Mucosa of gallbladder (tissue), 1 donor: ENCODE measurements around the gene USP43. TPM values are rescaled to one million over a fixed set of nuclear protein-coding genes. Genes with fewer than 3 reads are reported as not detected.
A peak's percentile ranks its signal among the peaks of the same experiment; 100 is the strongest.

Experiments
- DNase-seq: peaks from one replicate; pipeline ENCODE4 v3.0.0-alpha.2; 2020; ENCODE audit warnings: low spot score
- total RNA-seq: library from RNA; stranded (reverse); gene quantifications from one replicate; pipeline ENCODE4 v1.2.1, GENCODE V29; 2021
- donor health status: DM: no; HTN: no; CAD: no.

Gene USP43
- total RNA-seq, 1 donor from 2014 or later, result 8.2 TPM

- DNase-seq, result no peak
Measured at GRCh38 chr17:9714801-9715200, 69.5 kb downstream of the USP43 start.

DNA sequence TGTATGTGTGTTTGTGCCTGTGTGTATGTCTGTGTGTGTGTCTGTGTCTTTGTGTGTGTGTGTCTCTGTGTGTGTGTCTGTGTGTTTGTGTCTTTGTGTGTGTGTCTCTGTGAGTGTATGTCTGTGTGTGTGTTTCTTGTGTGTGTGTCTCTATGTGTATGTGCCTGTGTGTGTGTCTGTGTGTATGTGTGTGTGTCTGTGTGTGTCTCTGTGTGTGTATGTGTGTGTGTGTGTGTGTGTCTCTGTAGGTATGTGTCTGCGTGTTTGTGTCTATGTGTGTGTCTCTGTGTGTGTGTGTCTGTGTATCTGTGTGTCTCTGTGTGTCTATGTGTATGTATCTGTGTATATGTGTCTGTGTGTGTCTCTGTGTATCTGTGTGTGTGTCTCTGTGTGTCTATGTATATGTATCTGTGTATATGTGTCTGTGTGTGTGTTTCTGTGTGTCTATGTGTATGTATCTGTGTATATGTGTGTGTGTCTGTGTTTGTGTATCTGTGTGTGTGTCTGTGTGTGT is 70.2 kb downstream of the USP43 start:
- DNase-seq, result no peak

- DNase-seq, result no peak
Measured at GRCh38 chr17:9725575-9725974, 80.3 kb downstream of the USP43 start.

DNA sequence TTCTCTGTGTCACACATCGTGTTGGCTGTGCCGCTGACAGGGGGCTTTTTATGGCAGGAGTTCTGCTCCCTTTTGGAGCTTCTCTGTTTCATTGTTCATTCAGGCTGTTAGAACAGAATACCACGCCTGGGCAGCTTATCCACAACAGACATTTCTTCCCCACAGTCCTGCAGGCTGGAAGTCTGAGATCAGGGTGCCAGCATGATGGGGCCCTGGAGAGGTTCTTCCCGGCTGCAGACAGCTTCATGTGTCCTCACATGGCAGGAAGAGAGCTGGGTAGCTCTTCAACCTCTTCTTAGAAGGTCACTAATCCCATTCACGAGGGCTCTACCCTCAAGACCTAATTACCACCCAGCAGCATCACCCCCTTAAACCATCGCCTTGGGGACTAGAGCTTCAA is 81.0 kb downstream of the USP43 start:
- DNase-seq, result no peak

DNA sequence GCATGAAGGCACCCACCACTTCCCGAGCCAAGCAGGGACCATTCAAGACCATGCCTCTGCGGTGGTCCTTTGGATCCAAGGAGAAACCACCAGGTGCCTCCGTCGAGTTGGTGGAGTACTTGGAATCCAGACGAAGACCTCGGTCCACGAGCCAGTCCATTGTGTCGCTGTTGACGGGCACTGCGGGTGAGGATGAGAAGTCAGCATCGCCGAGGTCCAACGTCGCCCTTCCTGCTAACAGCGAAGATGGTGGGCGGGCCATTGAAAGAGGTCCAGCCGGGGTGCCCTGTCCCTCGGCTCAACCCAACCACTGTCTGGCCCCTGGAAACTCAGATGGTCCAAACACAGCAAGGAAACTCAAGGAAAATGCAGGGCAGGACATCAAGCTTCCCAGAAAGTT is 82.7 kb downstream of the USP43 start:
- no peak for DNase-seq

DNA sequence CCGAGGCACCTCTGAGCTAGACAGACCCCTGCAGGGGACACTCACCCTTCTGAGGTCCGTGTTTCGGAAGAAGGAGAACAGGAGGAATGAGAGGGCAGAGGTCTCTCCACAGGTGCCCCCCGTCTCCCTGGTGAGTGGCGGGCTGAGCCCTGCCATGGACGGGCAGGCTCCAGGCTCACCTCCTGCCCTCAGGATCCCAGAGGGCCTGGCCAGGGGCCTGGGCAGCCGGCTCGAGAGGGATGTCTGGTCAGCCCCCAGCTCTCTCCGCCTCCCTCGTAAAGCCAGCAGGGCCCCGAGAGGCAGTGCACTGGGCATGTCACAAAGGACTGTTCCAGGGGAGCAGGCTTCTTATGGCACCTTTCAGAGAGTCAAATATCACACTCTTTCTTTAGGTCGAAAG is 83.2 kb downstream of the USP43 start:
- no peak for DNase-seq

DNA sequence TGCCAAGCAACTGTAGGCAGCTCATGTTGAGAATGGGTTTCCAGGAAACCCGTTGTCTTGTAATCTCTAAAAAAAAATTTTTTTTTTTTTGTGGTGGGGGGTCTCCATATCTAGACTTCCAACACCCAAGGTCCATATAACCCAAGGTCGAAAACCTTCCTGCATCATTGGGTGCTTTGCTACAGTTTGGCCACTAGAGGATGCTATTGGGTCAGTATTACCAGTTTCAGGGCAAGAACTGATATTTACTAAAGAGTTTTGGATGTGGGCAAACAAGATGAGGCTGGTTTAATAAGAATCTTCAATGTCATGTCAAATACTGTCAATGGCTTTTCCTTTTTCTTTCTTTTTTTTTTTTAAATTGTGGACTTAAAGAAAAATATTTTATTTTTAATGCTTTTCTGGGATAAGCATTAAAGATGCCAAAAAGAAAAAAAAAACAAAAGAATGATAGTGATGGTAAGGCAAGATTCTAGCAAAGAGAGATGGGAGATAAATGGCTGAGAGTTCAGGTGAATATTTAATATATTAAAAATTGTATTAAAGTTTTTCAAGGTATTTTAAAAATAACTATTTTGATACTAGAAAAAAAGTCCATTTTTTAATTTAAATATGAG is 83.8 kb downstream of the USP43 start:
- peak; percentile 28 for DNase-seq

DNA sequence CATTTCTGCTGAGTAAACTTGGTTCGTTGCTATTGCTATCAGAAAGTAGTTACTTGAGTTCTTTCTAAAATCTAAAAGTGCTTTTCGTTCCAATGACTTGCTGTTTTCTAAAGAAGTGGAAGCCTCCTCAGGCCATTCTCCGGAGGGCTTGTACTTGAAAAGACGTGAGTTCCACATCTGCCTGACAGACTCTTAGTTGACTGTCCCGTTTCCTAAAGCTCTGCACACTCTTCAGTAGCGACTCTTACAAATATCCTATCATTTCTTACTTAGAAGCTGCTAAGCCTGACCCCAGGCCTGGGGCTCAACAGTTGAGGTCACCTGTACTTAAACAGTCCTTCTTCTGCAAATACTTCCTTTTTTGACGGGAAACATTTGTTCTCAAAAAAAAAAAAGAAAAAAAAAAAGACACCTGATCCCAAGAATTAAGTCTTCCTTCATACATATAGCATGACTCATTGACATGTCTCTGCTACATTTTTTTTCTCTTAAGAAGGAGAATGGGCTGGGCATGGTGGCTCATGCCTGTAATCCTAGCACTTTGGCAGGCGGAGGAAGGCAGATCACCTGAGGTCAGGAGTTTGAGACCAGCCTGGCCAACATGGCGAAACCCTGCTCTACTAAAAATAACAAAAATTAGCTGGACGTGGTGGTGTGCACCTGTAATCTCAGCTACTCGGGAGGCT is 84.6 kb downstream of the USP43 start:
- no peak for DNase-seq

DNA sequence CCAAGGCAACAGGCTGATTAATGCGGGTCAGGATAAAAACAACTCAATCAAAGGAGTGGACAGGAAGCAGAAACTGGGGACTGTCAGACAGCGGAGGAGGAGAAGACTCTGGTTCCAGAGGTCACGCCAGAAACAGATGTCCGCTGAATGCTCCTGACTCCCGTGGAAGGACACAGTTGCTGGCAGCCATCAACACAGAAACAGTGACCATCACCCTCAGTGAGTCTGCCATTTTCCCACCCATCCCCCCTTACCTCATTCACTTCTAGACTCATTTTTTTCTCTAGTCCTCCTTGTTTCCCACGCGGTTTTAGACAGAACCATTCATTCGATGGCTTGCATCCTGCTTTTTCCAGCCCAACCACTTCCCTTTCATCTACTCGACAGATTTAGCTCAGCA is 105.2 kb downstream of the USP43 start:
- DNase-seq, result no peak

DNA sequence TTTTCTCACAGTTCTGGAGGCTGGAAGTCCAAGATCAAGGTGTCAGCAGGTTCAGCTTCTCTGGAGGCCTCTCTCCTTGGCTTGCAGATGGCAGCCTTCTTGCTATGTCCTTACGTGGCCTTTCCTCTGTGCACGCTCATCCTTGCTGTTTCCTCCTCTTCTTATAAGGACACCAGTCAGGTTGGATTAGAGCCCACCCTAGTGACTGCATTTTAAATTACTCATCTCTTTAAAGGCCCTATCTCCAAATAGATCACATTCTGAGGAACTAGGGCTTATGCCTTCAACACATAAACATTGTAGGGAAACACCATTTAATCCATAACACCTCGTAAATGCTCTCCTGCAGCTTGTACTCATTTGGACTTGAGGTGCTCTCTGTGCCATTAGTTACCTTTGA is 109.8 kb downstream of the USP43 start:
- no peak for DNase-seq

- DNase-seq, result no peak
Measured at GRCh38 chr17:9760266-9760665, 114.9 kb downstream of the USP43 start.

- DNase-seq, result no peak
Measured at GRCh38 chr17:9763643-9764042, 118.3 kb downstream of the USP43 start.

- no peak for DNase-seq
Measured at GRCh38 chr17:9765322-9765721, 120.0 kb downstream of the USP43 start.

DNA sequence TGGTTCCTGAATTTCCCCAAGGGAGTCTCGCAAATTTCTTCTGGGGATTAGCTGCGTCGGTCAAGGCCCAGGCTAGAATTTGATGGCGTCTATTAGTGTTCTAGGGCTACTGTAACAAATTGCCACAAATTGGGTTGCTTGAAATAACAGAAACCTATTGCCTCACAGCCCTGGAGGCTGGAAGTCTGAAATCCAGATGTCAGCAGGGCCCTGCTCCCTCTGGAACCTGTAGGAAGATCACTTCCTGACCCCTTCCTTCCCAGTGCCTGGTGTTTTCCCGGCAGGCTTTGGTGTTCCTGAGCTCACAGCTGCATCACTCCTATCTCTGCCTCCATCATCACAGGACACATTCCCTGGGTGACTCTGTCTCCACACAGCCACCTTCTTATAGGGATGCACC is 121.7 kb downstream of the USP43 start:
- DNase-seq, result no peak

DNA sequence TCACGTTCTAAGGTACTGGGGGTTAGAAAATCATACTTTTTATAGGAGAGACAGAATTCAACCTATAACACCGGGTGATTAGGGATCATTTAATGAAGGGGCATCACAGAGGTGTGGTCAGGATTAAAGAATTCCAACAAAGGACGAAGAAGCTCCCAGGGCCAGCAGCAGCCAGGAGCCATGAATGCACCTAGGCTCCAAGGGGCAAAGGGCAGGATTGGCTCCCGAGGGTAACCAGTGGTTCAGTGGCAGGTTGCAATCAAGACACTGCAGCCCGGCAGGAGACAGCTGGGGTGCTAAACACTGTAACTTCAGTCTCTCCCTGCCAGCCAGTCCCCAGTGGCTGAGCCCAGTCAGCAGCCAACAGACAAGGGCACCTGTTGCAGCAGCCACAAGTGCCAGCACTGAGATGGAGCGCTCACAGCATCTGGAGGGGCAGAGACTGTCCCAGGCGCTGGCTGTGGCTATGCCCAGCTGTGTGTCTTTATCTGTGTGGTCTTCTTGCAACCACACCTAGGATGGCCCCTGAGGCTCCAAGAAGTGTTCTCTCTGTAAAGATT is 122.2 kb downstream of the USP43 start:
- no peak for DNase-seq

DNA sequence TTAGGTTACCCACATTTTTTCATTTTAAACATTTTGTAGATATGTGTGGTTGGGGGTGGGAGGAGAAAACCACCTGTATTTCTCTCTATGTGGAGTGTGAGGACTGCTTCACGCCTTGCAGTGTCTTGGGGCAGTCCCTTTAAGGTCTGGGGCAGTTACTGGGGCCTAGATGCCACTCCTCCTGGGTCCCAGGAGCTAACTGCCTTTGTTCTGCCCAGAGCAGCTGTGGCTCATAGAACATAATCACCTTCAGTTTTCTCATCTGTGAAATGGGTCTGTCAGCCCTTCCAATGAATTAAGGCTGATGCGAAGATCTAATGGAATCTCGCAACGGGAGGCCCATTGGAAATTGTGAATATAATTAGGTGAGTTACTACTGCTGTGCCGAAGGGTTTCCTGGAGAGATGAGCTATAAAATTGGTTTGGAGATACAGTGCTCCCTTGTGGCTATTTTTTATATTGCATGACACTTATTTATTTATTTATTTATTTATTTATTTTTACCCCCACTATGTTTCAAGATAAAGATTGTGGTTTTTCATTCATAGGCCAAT is 123.1 kb downstream of the USP43 start:
- DNase-seq, result no peak

DNA sequence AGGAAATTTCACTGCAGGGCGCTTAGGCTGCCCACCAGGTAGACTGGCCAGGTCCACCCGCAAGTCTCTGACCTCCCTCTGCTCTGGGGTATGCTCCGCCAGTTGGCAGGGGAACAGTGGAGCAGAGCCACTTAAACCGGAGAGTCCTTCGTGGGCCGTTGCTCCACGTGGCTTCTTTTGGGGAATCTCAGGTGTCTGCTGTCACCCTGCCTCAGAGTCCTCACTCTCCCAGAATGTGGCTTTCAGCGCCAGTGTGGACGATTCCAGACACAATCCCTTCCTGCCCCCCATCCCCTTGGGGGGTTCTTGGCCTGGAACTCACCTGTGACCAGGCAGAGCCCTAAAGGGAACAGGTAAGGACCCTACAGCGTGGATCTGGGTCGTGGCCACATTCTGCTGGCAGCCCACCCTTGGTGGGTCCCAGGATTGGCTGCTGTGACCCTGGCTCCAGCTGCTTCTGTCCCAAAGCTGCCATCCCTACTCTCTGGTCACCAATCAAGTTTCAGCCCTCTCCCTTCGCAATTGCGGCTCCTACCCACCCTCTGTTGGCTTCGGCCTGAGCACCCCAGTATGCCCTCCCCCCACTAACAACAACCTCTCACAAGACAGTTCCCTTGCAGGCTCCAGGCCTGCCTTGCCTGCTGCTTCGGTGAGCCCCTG is 123.8 kb downstream of the USP43 start:
- DNase-seq, result no peak

DNA sequence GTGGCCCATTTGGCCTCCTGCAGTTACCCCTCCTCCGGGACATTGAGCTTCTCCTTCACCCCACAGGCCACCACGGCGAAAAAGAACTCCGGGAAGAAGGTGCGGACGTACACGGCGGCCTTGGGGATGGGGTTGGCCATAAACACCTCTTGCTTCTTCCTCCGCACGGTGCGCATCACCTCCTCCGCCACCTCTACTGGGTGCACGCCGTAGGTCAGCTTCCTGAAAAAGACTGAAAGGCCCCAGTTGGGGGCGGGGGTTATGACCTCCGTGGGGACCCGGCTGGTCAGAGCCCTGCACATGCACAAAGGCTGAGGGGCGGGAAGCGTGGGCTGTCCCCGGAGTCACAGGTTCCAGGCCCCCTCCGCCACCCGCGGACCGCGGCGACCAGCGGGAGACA is 126.1 kb downstream of the USP43 start:
- DNase-seq, result no peak

- DNase-seq, result no peak
Measured at GRCh38 chr17:9772658-9773057, 127.3 kb downstream of the USP43 start.

DNA sequence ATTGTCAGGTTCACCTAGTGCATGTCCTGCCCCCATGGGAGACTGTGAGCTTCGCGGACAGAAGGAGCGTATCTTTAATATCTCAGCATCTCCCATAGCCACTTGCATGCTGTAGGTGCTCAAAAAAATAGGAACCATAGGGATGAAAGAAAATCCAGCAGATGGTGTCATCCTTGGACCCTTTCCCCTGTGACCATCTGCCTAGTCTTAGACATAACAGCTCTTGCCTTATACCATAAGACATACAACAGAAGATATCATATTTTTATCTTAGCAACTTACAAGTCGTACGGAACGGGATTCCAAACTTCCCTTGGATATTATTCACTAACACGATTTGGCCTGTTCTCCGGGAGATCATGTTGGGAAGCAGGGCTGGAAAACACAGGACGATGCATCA is 131.6 kb downstream of the USP43 start:
- DNase-seq, result no peak
